Peyer's patch (tissue), 4 donors: ENCODE results near the gene HSD17B2. TPM values are rescaled to one million over a fixed set of nuclear protein-coding genes. Genes with fewer than 3 reads are reported as not detected.
A peak's percentile ranks its signal among the peaks of the same experiment; 100 is the strongest.

Source experiments
- DNase-seq, 3 donors: peaks; one replicate each; pipeline ENCODE4 v3.0.0-alpha.2; 2017 to 2019
- H3K27ac ChIP-seq, 4 donors: fragments of 200-600 bp; sonication (generic); one replicate each; pipeline ENCODE4 v1.5.1; 2016 to 2019
- H3K27me3 ChIP-seq, 2 donors: fragments of 200-600 bp; sonication (generic); one replicate each; pipeline ENCODE4 v1.5.1; 2019
- H3K36me3 ChIP-seq, 3 donors: fragments of 200-600 bp; sonication (generic); one replicate each; pipeline ENCODE4 v1.5.1; 2016 to 2019
- H3K4me1 ChIP-seq, 4 donors: fragments of 200-600 bp; sonication (generic); one replicate each; pipeline ENCODE4 v1.5.1; 2016 to 2019
- H3K4me3 ChIP-seq, 4 donors: fragments of 200-600 bp; sonication (generic); 1 replicate in 3 of 4; 2 replicates in 1 of 4; pipeline ENCODE4 v1.5.1; 2016 to 2019; ENCODE audit warnings: mild to moderate bottlenecking in 1 of 4
- H3K9me3 ChIP-seq, 4 donors: fragments of 200-600 bp; sonication (generic); one replicate each; pipeline ENCODE4 v1.5.1; 2016 to 2019; ENCODE audit warnings: mild to moderate bottlenecking in 1 of 4
- CTCF ChIP-seq, 6 experiments: fragments of 450-650 bp in 4 of 6; fragments of 200-600 bp in 2 of 6; sonication (generic) in 1 of 6; IDR thresholded peaks; one replicate each; pipeline ENCODE4 v1.5.1; 2017 to 2019; ENCODE audit warnings: antibody characterized with exemption in 6 of 6, mild to moderate bottlenecking in 3 of 6, moderate library complexity in 1 of 6
- POLR2A ChIP-seq, 2 donors: fragments of 450-650 bp; IDR thresholded peaks; one replicate each; pipeline ENCODE4 v1.5.1; 2017; ENCODE audit warnings: antibody characterized with exemption in 2 of 2, mild to moderate bottlenecking in 2 of 2, moderate library complexity in 2 of 2
- total RNA-seq, 4 donors: library from RNA; depleted of rRNA; stranded (reverse); fragments of >200 nt; gene quantifications; one replicate each; pipeline ENCODE4 v1.1.0, GENCODE V29; 2016

Gene HSD17B2
- total RNA-seq, 4 donors from 2014 or later = 19.8 to 173 (median 140) TPM

- H3K4me3 ChIP-seq = peak within 1 kb of the TSS; percentile 61 to 80 (median 66)
- H3K27me3 ChIP-seq = no peaks in the 10 kb centered on the region
- H3K36me3 ChIP-seq = peaks cover 0 to 8% (median 0%) of the 10 kb centered on the region in 3 donors
- H3K27ac ChIP-seq = peak within 1 kb of the TSS; percentile 16 to 47 (median 42)
- peaks cover 0 to 7% (median 0%) of the 10 kb centered on the region in 4 donors for H3K9me3 ChIP-seq
- DNase-seq = peak; percentile 57 to 88 (median 82)
- TF ChIP-seq CTCF (IDR thresholded peaks at IDR 0.05) = no peak
- TF ChIP-seq POLR2A (IDR thresholded peaks at IDR 0.05) = peak; percentile 40 to 46
- H3K4me1 ChIP-seq = no peaks in the 10 kb centered on the region
Measured at GRCh38 chr16:82011199-82011641, 23.8 kb upstream of the HSD17B2 start, which contains the start of gene SDR42E1. SDR42E1 (minus strand) TSS chr16:82011470; CDS start chr16:82000858, 10,612 bp downstream.

- TF ChIP-seq POLR2A (IDR thresholded peaks at IDR 0.05) (no peak), CTCF (IDR thresholded peaks at IDR 0.05) (no peak)
- DNase-seq = no peak
- Histone ChIP-seq H3K27me3 (no peaks in the 10 kb centered on the region), H3K27ac (no peak overlapping the region), H3K4me3 (no peak overlapping the region), H3K4me1 (no peaks in the 10 kb centered on the region), H3K9me3 (peaks cover 0 to 7% (median 0%) of the 10 kb centered on the region in 4 donors), H3K36me3 (peaks cover 0 to 8% (median 0%) of the 10 kb centered on the region in 3 donors)
Measured at GRCh38 chr16:82013139-82013538, 21.9 kb upstream of the HSD17B2 start.

GRCh38 chr16:82016263-82016662, 18.8 kb upstream of the HSD17B2 start:
- no peak overlapping the region for H3K4me3 ChIP-seq
- H3K27ac ChIP-seq = peak overlapping the region in 1 of 4 donors; percentile 54
- TF ChIP-seq POLR2A (IDR thresholded peaks at IDR 0.05) (no peak), CTCF (IDR thresholded peaks at IDR 0.05) (peak in 4 of 6 experiments; percentile 13 to 63 (median 54))
- H3K27me3 ChIP-seq = no peaks in the 10 kb centered on the region
- no peak for DNase-seq
- no peaks in the 10 kb centered on the region for H3K36me3 ChIP-seq
- H3K9me3 ChIP-seq = no peaks in the 10 kb centered on the region
- no peaks in the 10 kb centered on the region for H3K4me1 ChIP-seq

- Histone ChIP-seq H3K9me3 (no peaks in the 10 kb centered on the region), H3K4me1 (no peaks in the 10 kb centered on the region), H3K36me3 (no peaks in the 10 kb centered on the region), H3K27ac (no peak overlapping the region), H3K27me3 (no peaks in the 10 kb centered on the region), H3K4me3 (no peak overlapping the region)
- no peak for DNase-seq
- TF ChIP-seq POLR2A (IDR thresholded peaks at IDR 0.05) (no peak), CTCF (IDR thresholded peaks at IDR 0.05) (no peak)
Measured at GRCh38 chr16:82016964-82017363, 18.1 kb upstream of the HSD17B2 start.

GRCh38 chr16:82017911-82018568, 17.0 kb upstream of the HSD17B2 start:
- Histone ChIP-seq H3K27me3 (no peaks in the 10 kb centered on the region), H3K9me3 (no peaks in the 10 kb centered on the region), H3K4me1 (no peaks in the 10 kb centered on the region), H3K27ac (no peak overlapping the region), H3K36me3 (no peaks in the 10 kb centered on the region), H3K4me3 (no peak overlapping the region)
- TF ChIP-seq POLR2A (IDR thresholded peaks at IDR 0.05) (no peak), CTCF (IDR thresholded peaks at IDR 0.05) (no peak)
- DNase-seq = no peak
